Measurements from ENCODE around the gene CFAP46. TPM values are rescaled to one million over a fixed set of nuclear protein-coding genes. Genes with fewer than 3 reads are reported as not detected.

Gene CFAP46
- polyA plus RNA-seq, 1 of the 3 experiments (the other 2 are of a cell fraction): 3.9 TPM

DNA sequence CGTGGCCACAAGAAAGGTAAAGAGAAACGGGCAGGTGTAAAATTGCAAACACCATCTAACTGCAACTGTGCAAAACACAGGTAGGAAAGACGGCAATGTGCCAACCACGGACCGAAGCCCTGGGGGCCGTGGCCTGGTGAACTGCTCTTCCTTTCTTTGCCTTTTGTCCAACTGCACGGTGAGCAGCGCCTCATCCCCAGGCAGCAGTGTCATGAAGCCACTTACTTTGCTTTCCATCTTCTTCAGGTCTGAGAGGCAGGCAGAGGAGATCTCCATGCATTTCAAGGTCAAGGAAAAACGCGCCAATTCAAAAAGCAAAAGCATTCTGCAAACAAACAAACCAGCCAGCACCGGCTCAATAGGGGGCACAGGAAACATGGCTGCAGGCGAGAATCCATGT, 12.9 kb downstream of the CFAP46 start:
- no peaks in the 10 kb centered on the region for H3K79me2 ChIP-seq (ENCODE audit: insufficient read depth)
- no peak overlapping the region for H3K4me3 ChIP-seq (ENCODE audit: low read depth in 2 of 2, low read length in 1 of 2)
- H3K36me3 ChIP-seq (replicated peaks in 1 of 2; ENCODE audit: control insufficient read depth in 1 of 2, insufficient read depth in 2 of 2, low read length in 1 of 2): no peaks in the 10 kb centered on the region
- H3K4me2 ChIP-seq: no peak overlapping the region
- TF ChIP-seq, protein P1, sequence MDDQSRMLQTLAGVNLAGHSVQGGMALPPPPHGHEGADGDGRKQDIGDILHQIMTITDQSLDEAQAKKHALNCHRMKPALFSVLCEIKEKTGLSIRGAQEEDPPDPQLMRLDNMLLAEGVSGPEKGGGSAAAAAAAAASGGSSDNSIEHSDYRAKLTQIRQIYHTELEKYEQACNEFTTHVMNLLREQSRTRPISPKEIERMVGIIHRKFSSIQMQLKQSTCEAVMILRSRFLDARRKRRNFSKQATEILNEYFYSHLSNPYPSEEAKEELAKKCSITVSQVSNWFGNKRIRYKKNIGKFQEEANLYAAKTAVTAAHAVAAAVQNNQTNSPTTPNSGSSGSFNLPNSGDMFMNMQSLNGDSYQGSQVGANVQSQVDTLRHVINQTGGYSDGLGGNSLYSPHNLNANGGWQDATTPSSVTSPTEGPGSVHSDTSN (IDR thresholded peaks at IDR 0.05): no peak
- TF ChIP-seq MXI1 (IDR thresholded peaks at IDR 0.05; ENCODE audit: low read depth, low read length) (no peak), RFX5 (IDR thresholded peaks at IDR 0.05; ENCODE audit: low read length) (no peak), TEAD4 (IDR thresholded peaks at IDR 0.05; ENCODE audit: borderline replicate concordance, insufficient read depth) (no peak), ELF1 (IDR thresholded peaks at IDR 0.05) (no peak), SIN3A (IDR thresholded peaks at IDR 0.05; ENCODE audit: borderline replicate concordance, low read depth, low read length) (no peak), EP300 (IDR thresholded peaks at IDR 0.05; ENCODE audit: borderline replicate concordance in 1 of 2, low read depth in 1 of 2, low read length in 1 of 2) (no peak), TCF12 (IDR thresholded peaks at IDR 0.05) (no peak), FOSL2 (IDR thresholded peaks at IDR 0.05; ENCODE audit: borderline replicate concordance, low read depth) (no peak), GATA2 (CRISPR knock-in tag; IDR thresholded peaks at IDR 0.05) (no peak), JUND (IDR thresholded peaks at IDR 0.05) (no peak), POLR2AphosphoS5 (IDR thresholded peaks at IDR 0.05; ENCODE audit: low read depth, low read length) (no peak), NFIC (IDR thresholded peaks at IDR 0.05; ENCODE audit: borderline replicate concordance) (no peak), EZH2phosphoT487 (IDR thresholded peaks at IDR 0.05; ENCODE audit: borderline replicate concordance, low read depth) (no peak), MEF2A (IDR thresholded peaks at IDR 0.05; ENCODE audit: borderline replicate concordance, low read depth) (no peak), TAF1 (IDR thresholded peaks at IDR 0.05; ENCODE audit: borderline replicate concordance, low read depth, low read length) (no peak), YY1 (IDR thresholded peaks at IDR 0.05; ENCODE audit: low read depth) (no peak), RXRA (IDR thresholded peaks at IDR 0.05; ENCODE audit: borderline replicate concordance, low read depth) (no peak)
- TF ChIP-seq, protein P2, sequence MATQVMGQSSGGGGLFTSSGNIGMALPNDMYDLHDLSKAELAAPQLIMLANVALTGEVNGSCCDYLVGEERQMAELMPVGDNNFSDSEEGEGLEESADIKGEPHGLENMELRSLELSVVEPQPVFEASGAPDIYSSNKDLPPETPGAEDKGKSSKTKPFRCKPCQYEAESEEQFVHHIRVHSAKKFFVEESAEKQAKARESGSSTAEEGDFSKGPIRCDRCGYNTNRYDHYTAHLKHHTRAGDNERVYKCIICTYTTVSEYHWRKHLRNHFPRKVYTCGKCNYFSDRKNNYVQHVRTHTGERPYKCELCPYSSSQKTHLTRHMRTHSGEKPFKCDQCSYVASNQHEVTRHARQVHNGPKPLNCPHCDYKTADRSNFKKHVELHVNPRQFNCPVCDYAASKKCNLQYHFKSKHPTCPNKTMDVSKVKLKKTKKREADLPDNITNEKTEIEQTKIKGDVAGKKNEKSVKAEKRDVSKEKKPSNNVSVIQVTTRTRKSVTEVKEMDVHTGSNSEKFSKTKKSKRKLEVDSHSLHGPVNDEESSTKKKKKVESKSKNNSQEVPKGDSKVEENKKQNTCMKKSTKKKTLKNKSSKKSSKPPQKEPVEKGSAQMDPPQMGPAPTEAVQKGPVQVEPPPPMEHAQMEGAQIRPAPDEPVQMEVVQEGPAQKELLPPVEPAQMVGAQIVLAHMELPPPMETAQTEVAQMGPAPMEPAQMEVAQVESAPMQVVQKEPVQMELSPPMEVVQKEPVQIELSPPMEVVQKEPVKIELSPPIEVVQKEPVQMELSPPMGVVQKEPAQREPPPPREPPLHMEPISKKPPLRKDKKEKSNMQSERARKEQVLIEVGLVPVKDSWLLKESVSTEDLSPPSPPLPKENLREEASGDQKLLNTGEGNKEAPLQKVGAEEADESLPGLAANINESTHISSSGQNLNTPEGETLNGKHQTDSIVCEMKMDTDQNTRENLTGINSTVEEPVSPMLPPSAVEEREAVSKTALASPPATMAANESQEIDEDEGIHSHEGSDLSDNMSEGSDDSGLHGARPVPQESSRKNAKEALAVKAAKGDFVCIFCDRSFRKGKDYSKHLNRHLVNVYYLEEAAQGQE (IDR thresholded peaks at IDR 0.05; ENCODE audit: low read depth, low read length): no peak
- TF ChIP-seq, protein P3, sequence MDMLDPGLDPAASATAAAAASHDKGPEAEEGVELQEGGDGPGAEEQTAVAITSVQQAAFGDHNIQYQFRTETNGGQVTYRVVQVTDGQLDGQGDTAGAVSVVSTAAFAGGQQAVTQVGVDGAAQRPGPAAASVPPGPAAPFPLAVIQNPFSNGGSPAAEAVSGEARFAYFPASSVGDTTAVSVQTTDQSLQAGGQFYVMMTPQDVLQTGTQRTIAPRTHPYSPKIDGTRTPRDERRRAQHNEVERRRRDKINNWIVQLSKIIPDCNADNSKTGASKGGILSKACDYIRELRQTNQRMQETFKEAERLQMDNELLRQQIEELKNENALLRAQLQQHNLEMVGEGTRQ (IDR thresholded peaks at IDR 0.05; ENCODE audit: borderline replicate concordance, low read depth, low read length): no peak
- H2AFZ ChIP-seq (ENCODE audit: low read depth): no peak overlapping the region
- H3K9ac ChIP-seq: no peak overlapping the region
- H3K27ac ChIP-seq (ENCODE audit: low read depth in 2 of 2, low read length in 1 of 2): no peak overlapping the region
- H4K20me1 ChIP-seq (ENCODE audit: insufficient read depth): no peaks in the 10 kb centered on the region
- DNase-seq: no peak
- H3F3A ChIP-seq (replicated peaks; ENCODE audit: insufficient read depth): no peaks in the 10 kb centered on the region
- 78% methylated on average over 9 of the region's 12 CpGs for WGBS (ENCODE audit: low lambda C conversion rate)
- H3K9me3 ChIP-seq: no peaks in the 10 kb centered on the region
- POLR2A ChIA-PET: no interaction called here
- no peaks in the 10 kb centered on the region for H3K9me2 ChIP-seq
- CTCF ChIA-PET: no interaction called here
- H3K27me3 ChIP-seq (ENCODE audit: insufficient read depth): no peaks in the 10 kb centered on the region
- H3K4me1 ChIP-seq (ENCODE audit: control insufficient read depth in 1 of 2, insufficient read depth in 2 of 2, low read depth in 1 of 2, low read length in 1 of 2): no peaks in the 10 kb centered on the region; a peak in 1 of 4 replicates
